SK-N-MC (cell line): ENCODE measurements around the gene CERKL.

Experiments
- EZH2 ChIP-seq: fragments of 200-600 bp; sonication (generic); IDR thresholded peaks from one replicate; pipeline ENCODE4 v1.6.1; 2017; ENCODE audit warnings: antibody characterized with exemption
- POLR2AphosphoS5 ChIP-seq: IDR thresholded peaks from 2 replicates; pipeline ENCODE4 v1.6.1; 2012; ENCODE audit warnings: mild to moderate bottlenecking, low read depth, low read length, borderline replicate concordance

- TF ChIP-seq POLR2AphosphoS5 (no peak), EZH2 (no peak)
Measured at GRCh38 chr2:181657379-181657778, 474 bp upstream of the CERKL start.
